ENCODE data around the gene LZTS2.

The LZTS2 gene

DNA sequence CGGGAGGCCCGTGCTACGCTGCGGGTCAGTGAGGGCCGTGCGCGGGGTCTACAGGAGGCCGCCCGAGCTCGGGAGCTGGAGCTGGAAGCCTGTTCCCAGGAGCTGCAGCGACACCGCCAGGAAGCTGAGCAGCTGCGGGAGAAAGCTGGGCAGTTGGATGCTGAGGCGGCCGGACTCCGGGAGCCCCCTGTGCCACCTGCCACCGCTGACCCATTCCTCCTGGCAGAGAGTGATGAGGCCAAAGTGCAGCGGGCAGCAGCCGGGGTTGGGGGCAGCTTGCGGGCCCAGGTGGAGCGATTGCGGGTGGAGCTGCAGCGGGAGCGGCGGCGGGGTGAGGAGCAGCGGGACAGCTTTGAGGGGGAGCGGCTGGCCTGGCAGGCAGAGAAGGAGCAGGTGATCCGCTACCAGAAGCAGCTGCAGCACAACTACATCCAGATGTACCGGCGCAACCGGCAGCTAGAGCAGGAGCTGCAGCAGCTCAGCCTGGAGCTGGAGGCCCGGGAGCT lies 7.0 kb downstream of the LZTS2 start:
- ATAC-seq (ENCODE audit: low read depth) (no peak), DNase-seq (ENCODE audit: low spot score) (no peak)
- TF ChIP-seq CTCF (IDR thresholded peaks at IDR 0.05; ENCODE audit: poor library complexity, severe bottlenecking): no peak
- H3K27me3 ChIP-seq (ENCODE audit: insufficient read depth, poor library complexity, severe bottlenecking): no peaks in the 10 kb centered on the region
- no peak overlapping the region for H3K4me3 ChIP-seq (ENCODE audit: severe bottlenecking)
- peaks cover 39% of the 10 kb centered on the region for H3K36me3 ChIP-seq (ENCODE audit: low read depth)
- no peaks in the 10 kb centered on the region for H3K4me1 ChIP-seq (ENCODE audit: insufficient read depth, poor library complexity, severe bottlenecking)
- H3K27ac ChIP-seq (ENCODE audit: poor library complexity, severe bottlenecking): no peak overlapping the region
- H3K9me3 ChIP-seq (ENCODE audit: severe bottlenecking): no peaks in the 10 kb centered on the region

- Histone ChIP-seq H3K36me3 (ENCODE audit: low read depth) (peaks cover 39% of the 10 kb centered on the region), H3K27me3 (ENCODE audit: insufficient read depth, poor library complexity, severe bottlenecking) (no peaks in the 10 kb centered on the region), H3K4me1 (ENCODE audit: insufficient read depth, poor library complexity, severe bottlenecking) (no peaks in the 10 kb centered on the region), H3K4me3 (ENCODE audit: severe bottlenecking) (no peak overlapping the region), H3K9me3 (ENCODE audit: severe bottlenecking) (no peaks in the 10 kb centered on the region), H3K27ac (ENCODE audit: poor library complexity, severe bottlenecking) (no peak overlapping the region)
- DNase-seq (ENCODE audit: low spot score): no peak
- TF ChIP-seq CTCF (IDR thresholded peaks at IDR 0.05; ENCODE audit: poor library complexity, severe bottlenecking): no peak
- no peak for ATAC-seq (ENCODE audit: low read depth)
These were observed 7.6 kb downstream of the LZTS2 start for GRCh38 chr10:101007099-101007711.

DNA sequence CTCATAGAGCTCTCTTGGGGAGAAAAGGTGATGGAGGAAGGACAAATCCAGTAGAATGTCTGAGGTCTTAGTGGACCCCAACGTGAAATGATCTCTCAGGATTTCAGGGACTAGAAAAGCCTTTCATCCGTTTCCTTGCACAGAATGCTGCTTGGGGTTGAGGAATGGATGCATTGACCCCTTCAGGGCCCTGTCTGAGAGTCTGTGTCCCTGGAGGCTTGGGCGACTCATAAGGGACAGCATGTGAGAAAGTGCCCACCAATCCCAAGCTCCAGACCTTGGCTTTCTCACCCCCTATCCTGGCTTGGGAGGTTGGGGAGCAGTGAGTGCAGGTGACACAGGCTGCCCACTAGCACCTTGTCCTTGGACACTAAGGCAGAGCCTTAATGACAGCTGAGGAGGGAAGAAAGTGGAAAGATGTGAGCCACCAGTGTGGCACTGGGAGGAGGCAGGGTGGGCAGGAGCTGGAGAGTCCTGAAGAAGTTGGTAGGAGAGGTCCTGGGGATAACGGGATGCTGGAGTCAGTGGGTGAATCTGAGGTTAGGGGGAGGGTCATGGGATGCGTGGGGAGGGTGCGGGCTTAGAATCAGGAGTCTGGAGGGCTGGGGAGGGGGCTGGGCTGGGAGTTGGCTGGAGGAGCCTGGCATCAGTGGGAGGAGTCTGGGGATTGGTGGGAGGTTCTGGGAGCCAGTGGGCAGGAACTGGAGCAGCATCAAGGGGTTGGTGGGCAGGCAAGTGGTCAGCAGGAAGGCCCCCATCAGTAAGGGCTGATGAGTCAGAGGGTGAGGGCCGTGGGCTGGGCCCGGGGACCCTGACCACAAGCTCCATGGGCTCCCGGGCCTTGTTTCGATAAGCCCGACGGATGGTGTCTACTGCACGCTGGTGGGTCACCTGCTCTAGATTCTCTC lies 8.6 kb downstream of the LZTS2 start:
- H3K27ac ChIP-seq (ENCODE audit: poor library complexity, severe bottlenecking): no peak overlapping the region

GRCh38 chr10:101008823-101009423 lies 9.3 kb downstream of the LZTS2 start:
- Histone ChIP-seq H3K4me1 (ENCODE audit: insufficient read depth, poor library complexity, severe bottlenecking) (peaks cover 4% of the 10 kb centered on the region), H3K27me3 (ENCODE audit: insufficient read depth, poor library complexity, severe bottlenecking) (no peaks in the 10 kb centered on the region), H3K36me3 (ENCODE audit: low read depth) (peaks cover 25% of the 10 kb centered on the region), H3K9me3 (ENCODE audit: severe bottlenecking) (no peaks in the 10 kb centered on the region), H3K27ac (ENCODE audit: poor library complexity, severe bottlenecking) (no peak overlapping the region), H3K4me3 (ENCODE audit: severe bottlenecking) (no peak overlapping the region)
- no peak for TF ChIP-seq CTCF (IDR thresholded peaks at IDR 0.05; ENCODE audit: poor library complexity, severe bottlenecking)
- ATAC-seq (ENCODE audit: low read depth) (no peak), DNase-seq (ENCODE audit: low spot score) (no peak)

More for the DNA sequence above, 8.6 kb downstream of the LZTS2 start:
- Histone ChIP-seq H3K4me3 (ENCODE audit: severe bottlenecking) (no peak overlapping the region), H3K27me3 (ENCODE audit: insufficient read depth, poor library complexity, severe bottlenecking) (no peaks in the 10 kb centered on the region), H3K4me1 (ENCODE audit: insufficient read depth, poor library complexity, severe bottlenecking) (peaks cover 2% of the 10 kb centered on the region), H3K36me3 (ENCODE audit: low read depth) (peaks cover 32% of the 10 kb centered on the region), H3K9me3 (ENCODE audit: severe bottlenecking) (no peaks in the 10 kb centered on the region)
- no peak for TF ChIP-seq CTCF (IDR thresholded peaks at IDR 0.05; ENCODE audit: poor library complexity, severe bottlenecking)
- ATAC-seq (ENCODE audit: low read depth) (no peak), DNase-seq (ENCODE audit: low spot score) (no peak)

Data from RWPE2 (cell line).